NCI-H1105 (cell line): ENCODE measurements around the gene SPDYE4.

Experiments used
- DNase-seq: peaks from one replicate; lab custom pipeline; 2025; lab: John Stamatoyannopoulos, UW

SPDYE4 gene

DNA sequence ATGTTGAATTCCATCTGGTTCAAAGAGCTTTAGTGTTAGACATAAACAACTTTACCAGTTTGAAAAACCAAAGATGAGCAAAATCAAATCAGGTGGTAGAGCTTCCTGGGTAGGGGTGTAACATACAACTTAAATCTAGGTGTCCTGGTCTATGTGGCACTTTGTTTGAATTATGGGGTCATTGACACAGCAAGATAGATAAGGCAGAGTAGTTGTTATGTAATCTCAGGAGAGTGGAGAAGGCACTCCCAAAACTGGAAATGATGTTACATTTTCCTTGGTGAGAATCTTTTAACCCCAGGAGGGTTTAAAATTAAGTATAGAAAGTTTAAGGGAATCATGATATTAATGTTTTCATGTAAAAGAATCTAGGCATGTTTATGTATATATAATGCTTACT lies 45.6 kb downstream of the SPDYE4 start:
- no peak for DNase-seq

DNA sequence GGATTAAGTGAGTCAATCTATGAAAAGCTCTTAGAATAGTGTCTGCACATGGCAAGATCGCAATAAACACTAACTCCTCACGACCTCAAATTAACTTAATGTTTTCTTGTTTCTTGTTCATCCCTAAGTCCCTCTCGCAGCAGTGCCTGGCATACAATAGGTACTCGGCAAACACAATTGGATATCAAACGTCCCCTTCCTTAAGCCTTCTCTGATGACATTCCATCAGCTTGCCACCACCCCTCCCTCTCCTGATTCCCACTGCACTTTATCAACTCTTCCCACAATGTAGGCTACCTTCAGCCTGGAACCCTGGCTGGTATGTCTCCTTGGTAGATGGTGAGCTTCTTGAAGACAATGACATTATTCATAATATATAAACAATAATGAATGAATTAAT lies 47.1 kb downstream of the SPDYE4 start:
- no peak for DNase-seq

DNA sequence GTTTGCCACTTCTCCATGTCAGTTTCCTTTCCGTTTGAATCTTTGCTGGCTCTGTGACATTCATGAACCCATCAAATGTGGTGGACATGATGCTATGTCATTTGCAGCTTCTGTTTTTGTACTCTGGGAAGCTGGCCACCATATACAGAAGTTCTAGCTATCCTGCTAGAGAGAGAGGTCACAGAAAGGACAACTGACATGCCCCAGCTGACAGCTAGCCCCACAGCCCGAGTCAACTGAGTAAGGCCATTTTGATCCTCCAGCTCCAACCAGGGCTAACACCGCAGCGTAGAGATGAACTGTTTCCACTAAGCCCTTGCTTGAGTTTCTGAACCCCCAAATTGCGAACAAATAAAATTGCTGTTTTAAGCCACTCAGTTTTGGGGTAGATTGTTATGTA lies 47.5 kb downstream of the SPDYE4 start:
- DNase-seq, result no peak

DNA sequence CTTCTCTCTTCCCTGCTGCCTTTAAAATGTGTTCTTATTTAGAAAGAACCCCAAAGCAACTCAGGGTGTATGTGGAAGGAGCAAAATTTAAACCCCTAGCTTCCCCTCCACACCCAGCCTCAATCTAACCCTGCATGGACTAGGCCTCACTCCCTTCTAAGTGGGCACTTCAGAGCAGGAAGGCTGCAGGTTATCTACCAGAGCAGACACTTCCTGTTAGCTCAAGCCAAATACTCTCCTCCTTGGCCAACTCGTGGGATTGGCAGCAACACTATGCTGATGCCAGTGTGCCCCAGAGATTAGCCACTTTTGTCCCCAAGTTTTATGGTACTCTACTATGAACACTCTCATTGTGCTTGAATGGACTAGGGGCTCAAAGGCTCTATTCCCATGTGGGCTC lies 49.3 kb downstream of the SPDYE4 start:
- DNase-seq, result no peak

DNA sequence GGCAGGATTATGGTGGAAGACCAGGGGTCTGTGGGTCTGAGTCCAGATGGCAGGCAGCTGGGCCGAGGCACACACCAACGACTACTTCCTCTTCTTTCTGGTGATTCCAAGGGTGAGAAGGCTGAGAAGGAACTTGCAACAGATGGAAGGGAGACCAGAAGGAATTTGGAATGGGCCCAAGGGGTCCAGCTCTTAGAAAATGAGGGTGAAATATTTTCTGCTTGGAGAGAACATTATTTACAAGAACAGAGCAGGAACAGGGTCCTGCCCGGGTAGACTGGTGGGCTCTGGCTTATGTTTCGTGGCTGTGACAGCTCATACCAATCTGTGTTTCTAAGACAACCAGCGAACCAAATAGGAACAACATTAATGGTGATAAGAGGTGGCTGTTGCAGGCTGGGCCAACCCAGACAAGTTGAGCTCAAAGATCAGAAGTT lies 50.3 kb downstream of the SPDYE4 start:
- no peak for DNase-seq

DNA sequence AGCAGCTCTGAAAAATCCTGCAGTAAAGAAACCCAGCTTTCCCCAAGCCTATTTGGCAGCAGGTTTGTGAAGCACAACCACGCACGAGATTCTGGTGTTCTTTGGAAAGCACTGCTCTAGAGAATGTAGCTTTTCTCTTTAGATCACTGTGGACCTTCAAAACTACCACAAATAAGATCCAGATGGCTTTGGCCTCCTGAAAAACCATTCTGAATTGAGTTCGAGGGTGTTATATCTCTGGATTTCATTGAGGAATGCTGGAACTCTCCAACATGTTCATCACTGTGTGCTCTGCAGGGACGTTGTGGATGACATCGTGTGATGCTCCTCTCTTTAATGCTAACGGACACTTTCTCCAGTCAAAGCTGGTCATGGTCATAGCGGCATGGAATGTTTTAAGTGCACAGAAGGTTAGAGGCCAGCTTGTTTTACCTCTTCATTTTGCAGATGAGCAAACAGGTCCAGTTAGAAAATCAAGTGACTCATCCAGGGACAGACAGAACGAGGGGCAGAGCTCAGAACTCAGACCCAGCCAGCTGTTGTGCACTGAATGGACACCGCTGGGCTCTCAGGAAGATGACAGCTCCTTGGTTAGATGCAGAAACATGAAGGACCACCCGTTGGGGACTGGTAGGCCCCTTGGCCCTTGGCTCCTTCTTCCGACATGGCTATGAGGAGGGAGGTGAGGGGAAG lies 50.9 kb downstream of the SPDYE4 start:
- no peak for DNase-seq

DNA sequence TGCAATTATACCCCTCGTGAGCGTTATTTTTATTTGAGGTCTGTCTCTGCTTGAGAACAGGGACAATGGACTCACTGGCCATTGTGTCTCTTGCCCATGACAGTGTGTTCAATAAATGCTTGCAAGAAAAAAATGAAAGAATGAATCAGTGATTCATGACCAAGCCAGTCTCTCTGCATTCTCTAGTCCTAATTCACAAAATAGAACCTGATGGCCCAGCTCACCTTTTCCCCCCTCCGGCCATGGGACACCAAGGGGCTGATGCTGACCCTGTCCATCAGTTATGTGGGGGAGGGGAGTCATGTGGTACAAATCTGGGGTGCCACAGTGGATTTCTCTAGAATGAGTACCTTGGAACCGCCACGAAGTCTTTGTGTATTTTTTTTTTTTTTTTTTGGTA lies 51.9 kb downstream of the SPDYE4 start:
- no peak for DNase-seq

DNA sequence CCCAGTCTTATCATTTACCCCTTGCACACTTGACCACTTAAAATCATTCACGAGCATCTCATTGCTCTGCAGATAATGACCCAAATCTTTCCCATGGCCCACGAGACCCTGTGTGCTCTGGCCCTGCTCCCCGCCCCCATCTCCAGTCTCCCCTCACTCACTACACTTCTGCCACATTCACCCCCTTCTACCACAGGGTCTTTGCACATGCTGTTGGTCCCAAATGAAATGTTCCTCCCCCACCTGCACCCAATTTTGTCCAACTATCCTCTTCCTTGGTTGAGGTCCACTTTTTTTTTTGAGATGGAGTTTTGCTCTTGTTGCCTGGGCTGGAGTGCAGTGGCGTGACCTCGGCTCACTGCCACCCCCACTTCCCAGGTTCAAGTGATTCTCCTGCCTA lies 52.9 kb downstream of the SPDYE4 start:
- no peak for DNase-seq

DNA sequence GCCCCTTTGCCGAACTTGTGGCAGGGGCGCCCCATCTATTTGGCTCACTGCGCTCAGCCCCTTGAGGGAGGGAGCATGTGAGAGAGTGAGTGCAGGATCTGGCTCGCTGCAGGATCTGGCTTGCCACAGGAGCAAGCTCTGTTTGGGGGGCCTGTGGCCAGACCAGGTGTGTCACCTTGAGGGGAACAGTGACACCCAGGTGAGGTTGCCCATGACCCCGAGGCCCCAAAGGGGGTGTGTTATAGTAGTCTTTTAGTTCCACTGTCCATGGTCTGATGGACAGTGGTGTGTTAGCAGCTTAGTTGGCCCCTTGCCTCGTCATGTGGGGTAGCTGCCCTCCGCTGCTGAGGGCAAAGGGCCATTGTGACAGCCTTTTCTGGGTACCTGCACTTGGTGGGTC lies 55.3 kb downstream of the SPDYE4 start:
- no peak for DNase-seq

DNA sequence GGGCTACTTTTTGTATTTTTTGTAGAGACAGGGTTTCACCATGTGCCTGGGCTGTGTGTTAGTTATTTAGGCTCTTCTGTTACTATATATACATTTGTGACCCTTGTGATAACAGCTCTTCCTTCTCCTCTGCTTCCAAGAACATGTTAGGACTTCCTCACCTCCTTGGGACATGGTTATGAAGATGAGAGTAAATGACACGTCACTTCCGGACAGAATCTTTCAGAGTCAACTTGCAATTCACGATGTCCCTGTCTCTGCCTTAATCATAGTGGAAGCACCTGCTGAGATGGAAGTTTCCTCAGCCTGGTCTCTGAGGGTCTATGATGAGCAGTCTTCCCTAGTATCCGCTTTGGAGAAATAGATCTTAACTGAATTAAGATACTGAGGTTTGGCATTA lies 56.6 kb downstream of the SPDYE4 start:
- no peak for DNase-seq

DNA sequence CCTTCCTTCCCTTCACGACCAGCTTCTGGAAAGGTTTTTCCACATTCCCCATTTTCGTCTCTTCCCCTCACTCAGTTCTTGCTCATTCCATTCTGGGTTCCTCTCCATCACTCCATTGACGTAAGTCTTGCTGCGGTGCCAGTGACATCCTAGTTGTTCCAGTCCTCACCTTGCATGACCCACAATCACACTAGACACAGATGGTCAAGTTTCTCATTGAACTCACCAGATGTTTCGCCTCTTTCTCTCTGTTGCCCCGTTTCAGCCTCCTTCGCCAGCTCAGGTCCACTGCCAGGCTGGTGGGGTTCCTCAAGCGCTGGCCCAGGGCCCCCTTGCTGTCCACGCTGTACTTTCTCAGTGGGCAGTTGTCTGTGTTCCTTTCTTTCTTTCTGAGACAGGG lies 57.1 kb downstream of the SPDYE4 start:
- no peak for DNase-seq
